Measurements from ENCODE around the gene CDKN2A. TPM values are rescaled to one million over a fixed set of nuclear protein-coding genes. Genes with fewer than 3 reads are reported as not detected.

The CDKN2A gene
- polyA plus RNA-seq, 1 of the 3 experiments (the other 2 are of a cell fraction), result 41.4 TPM

GRCh38 chr9:22008717-22009505 lies 14.7 kb upstream of the CDKN2A start, which contains the start of gene CDKN2B (continued):
- no peak for TF ChIP-seq IRF3 (IDR thresholded peaks at IDR 0.05; ENCODE audit: low read depth, low read length)
- TF ChIP-seq TAF1 (IDR thresholded peaks at IDR 0.05; ENCODE audit: borderline replicate concordance, low read depth, low read length), result peak; percentile 77
- TF ChIP-seq FOXJ3 (CRISPR knock-in tag; IDR thresholded peaks at IDR 0.05), result no peak
- peak; percentile 33; the same call in 1 of the 2 replicates for TF ChIP-seq FOXM1 (IDR thresholded peaks at IDR 0.05; ENCODE audit: low read depth)
- no peak for TF ChIP-seq RFX5 (IDR thresholded peaks at IDR 0.05; ENCODE audit: low read length)
- TF ChIP-seq GATA2 (CRISPR knock-in tag; IDR thresholded peaks at IDR 0.05), result no peak; the same call in 1 of the 2 replicates
- TF ChIP-seq PBX3 (IDR thresholded peaks at IDR 0.05), result no peak
- TF ChIP-seq USF1 (IDR thresholded peaks at IDR 0.05; ENCODE audit: borderline replicate concordance, low read depth), result peak; percentile 59; the same call in 1 of the 2 replicates

- Histone ChIP-seq H3K4me1 (ENCODE audit: control insufficient read depth in 1 of 2, insufficient read depth in 2 of 2, low read depth in 1 of 2, low read length in 1 of 2) (peaks cover 0 to 16% of the 10 kb centered on the region in 2 experiments; a peak in 2 of 4 replicates), H3K9ac (peak overlapping the region; percentile 77; the same call in 1 of the 2 replicates), H3K27ac (ENCODE audit: low read depth in 2 of 2, low read length in 1 of 2) (peak overlapping the region in 1 of 2 experiments; percentile 90; a peak in 2 of 4 replicates), H3K9me3 (no peaks in the 10 kb centered on the region), H3K9me2 (no peaks in the 10 kb centered on the region), H3K4me3 (ENCODE audit: low read depth in 2 of 2, low read length in 1 of 2) (peak overlapping the region; percentile 79 to 82), H2AFZ (ENCODE audit: low read depth) (peak overlapping the region; percentile 93), H3K36me3 (replicated peaks in 1 of 2; ENCODE audit: control insufficient read depth in 1 of 2, insufficient read depth in 2 of 2, low read length in 1 of 2) (peaks cover 0 to 4% of the 10 kb centered on the region in 2 experiments), H3K4me2 (peak overlapping the region; percentile 90), H3K79me2 (ENCODE audit: insufficient read depth) (no peaks in the 10 kb centered on the region; the same call in 1 of the 2 replicates), H3K27me3 (ENCODE audit: insufficient read depth) (no peaks in the 10 kb centered on the region; the same call in 1 of the 2 replicates), H4K20me1 (ENCODE audit: insufficient read depth) (no peaks in the 10 kb centered on the region), H3F3A (replicated peaks; ENCODE audit: insufficient read depth) (peaks cover 9% of the 10 kb centered on the region)
- ChIA-PET POLR2A (interaction anchor here (0.7 to 1.4 kb wide), 3 partner anchors 14 to 39 kb away, joined by 3 read pairs; partner anchors contain the start of genes CDKN2A and CDKN2B-AS1), CTCF (interaction anchor here (0.6 to 5.8 kb wide), 36 partner anchors 8 to 1817 kb away, joined by 3 to 109 read pairs (median 6); partner anchors contain the start of genes CDKN2A, CDKN2B-AS1, ELAVL2 and MTAP)
- DNase-seq, result no peak
- TF ChIP-seq GABPA (IDR thresholded peaks at IDR 0.05; ENCODE audit: low read depth) (no peak), ELF1 (IDR thresholded peaks at IDR 0.05) (no peak), TCF12 (IDR thresholded peaks at IDR 0.05) (0 out of 2 replicates have a peak, but pooled peaks have one; percentile 2), GATA2 (CRISPR knock-in tag; IDR thresholded peaks at IDR 0.05) (0 out of 2 replicates have a peak, but pooled peaks have one; percentile 28), FOSL2 (IDR thresholded peaks at IDR 0.05; ENCODE audit: borderline replicate concordance, low read depth) (no peak)
- 0% methylated on average over 8 of the region's 8 CpGs for WGBS (ENCODE audit: low lambda C conversion rate)
Observed at GRCh38 chr9:22008384-22008716, 14.2 kb upstream of the CDKN2A start.

Data from SK-N-SH (cell line).